ENCODE data around the gene PDLIM3. TPM values are rescaled to one million over a fixed set of nuclear protein-coding genes. Genes with fewer than 3 reads are reported as not detected.
"Not testable (repeated sequence)": the region's sequence is repeated elsewhere in the genome, so short reads cannot be mapped to it uniquely, and the experiment has no call there.

Gene PDLIM3
- total RNA-seq, 2 donors from 2014 or later, result 1.5 to 7.4 TPM

- Mint-ChIP-seq H3K36me3 (ENCODE audit: insufficient read depth in 2 of 2) (no peaks in the 10 kb centered on the region), H3K27ac (no peak overlapping the region), H3K4me1 (ENCODE audit: low read depth) (no peaks in the 10 kb centered on the region), H3K27me3 (ENCODE audit: low read depth) (peaks cover 15% of the 10 kb centered on the region), H3K4me3 (no peak overlapping the region), H3K9me3 (no peaks in the 10 kb centered on the region)
- ATAC-seq (replicated peaks in 1 of 2) (no peak), DNase-seq (no peak)
Measured at GRCh38 chr4:185542626-185543315, 7.5 kb upstream of the PDLIM3 start.

DNA sequence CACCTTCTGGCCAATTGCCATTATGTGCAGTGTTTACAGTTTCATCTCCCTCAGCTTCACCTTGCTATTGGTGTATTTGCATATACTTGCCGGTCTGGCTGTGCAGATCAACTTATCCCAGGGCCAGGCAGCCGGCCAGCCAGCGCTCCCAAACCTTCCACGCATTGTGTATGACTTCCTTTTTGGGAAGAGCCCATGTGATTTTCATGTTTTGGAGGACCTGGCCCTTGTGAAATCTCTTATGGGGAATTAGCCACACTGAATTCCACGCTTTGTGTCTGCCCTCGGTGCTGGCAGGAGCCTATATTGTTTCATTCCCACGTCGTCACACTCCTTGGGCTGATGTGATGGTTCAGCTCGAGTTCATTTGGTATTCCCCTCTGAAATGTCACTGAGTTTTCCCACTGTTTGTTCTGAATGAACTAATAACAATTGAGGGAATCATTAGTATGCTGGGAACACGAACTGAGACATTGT lies 6.0 kb upstream of the PDLIM3 start:
- DNase-seq (no peak), ATAC-seq (replicated peaks in 1 of 2) (no peak)
- Mint-ChIP-seq H3K36me3 (ENCODE audit: insufficient read depth in 2 of 2) (no peaks in the 10 kb centered on the region), H3K9me3 (no peaks in the 10 kb centered on the region), H3K27ac (no peak overlapping the region), H3K4me3 (no peak overlapping the region), H3K4me1 (ENCODE audit: low read depth) (no peaks in the 10 kb centered on the region), H3K27me3 (ENCODE audit: low read depth) (peaks cover 15% of the 10 kb centered on the region)

DNA sequence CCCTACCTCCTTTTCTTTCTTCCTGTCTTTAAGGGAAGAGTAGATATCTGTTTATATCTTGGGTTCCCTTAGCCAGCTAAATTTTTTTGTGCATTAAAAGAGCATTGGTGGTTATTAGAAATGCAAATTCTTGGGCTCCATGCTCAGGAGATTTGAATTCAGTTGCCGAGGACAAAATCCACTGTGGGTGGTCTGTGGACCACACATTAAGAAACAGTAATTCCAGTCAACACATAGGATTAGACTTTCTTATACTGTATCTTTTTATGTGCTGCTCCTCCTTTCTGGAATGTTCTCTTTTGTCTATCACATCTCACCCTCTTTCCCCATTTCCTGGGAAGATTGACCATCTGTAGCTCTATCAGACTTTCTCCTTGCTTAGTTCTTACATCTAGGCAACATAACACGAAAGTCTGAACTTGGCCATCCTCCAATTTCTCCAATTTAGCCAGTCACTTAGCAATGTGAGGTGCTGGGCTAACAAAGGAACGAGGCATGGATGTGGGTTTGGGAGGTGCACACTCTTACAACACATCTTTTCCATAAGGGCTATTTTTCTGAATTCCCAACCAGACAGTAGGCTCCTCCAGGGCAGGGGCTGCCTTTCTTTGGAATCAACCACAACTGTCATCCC lies 5.3 kb upstream of the PDLIM3 start:
- no peaks in the 10 kb centered on the region for H3K4me1 Mint-ChIP-seq (ENCODE audit: low read depth)
- H3K36me3 Mint-ChIP-seq (ENCODE audit: insufficient read depth in 2 of 2), result no peaks in the 10 kb centered on the region
- ATAC-seq (replicated peaks in 1 of 2), result no peak
- peaks cover 20% of the 10 kb centered on the region for H3K27me3 Mint-ChIP-seq (ENCODE audit: low read depth)
- H3K4me3 Mint-ChIP-seq, result no peak overlapping the region
- H3K27ac Mint-ChIP-seq, result no peak overlapping the region
- DNase-seq, result no peak
- H3K9me3 Mint-ChIP-seq, result no peaks in the 10 kb centered on the region

GRCh38 chr4:185540040-185540439 lies 4.7 kb upstream of the PDLIM3 start:
- Mint-ChIP-seq H3K4me1 (ENCODE audit: low read depth) (no peaks in the 10 kb centered on the region), H3K36me3 (ENCODE audit: insufficient read depth in 2 of 2) (no peaks in the 10 kb centered on the region), H3K27ac (no peak overlapping the region), H3K9me3 (no peaks in the 10 kb centered on the region), H3K27me3 (ENCODE audit: low read depth) (peaks cover 20% of the 10 kb centered on the region), H3K4me3 (no peak overlapping the region)
- DNase-seq (no peak), ATAC-seq (replicated peaks in 1 of 2) (no peak)

GRCh38 chr4:185538806-185539205 lies 3.5 kb upstream of the PDLIM3 start:
- peaks cover 4% of the 10 kb centered on the region for H3K4me1 Mint-ChIP-seq (ENCODE audit: low read depth)
- no peaks in the 10 kb centered on the region for H3K36me3 Mint-ChIP-seq (ENCODE audit: insufficient read depth in 2 of 2)
- peaks cover 30% of the 10 kb centered on the region for H3K27me3 Mint-ChIP-seq (ENCODE audit: low read depth)
- ATAC-seq (replicated peaks in 1 of 2), result no peak
- no peak for DNase-seq
- H3K27ac Mint-ChIP-seq, result no peak overlapping the region
- H3K4me3 Mint-ChIP-seq, result no peak overlapping the region
- H3K9me3 Mint-ChIP-seq, result no peaks in the 10 kb centered on the region

DNA sequence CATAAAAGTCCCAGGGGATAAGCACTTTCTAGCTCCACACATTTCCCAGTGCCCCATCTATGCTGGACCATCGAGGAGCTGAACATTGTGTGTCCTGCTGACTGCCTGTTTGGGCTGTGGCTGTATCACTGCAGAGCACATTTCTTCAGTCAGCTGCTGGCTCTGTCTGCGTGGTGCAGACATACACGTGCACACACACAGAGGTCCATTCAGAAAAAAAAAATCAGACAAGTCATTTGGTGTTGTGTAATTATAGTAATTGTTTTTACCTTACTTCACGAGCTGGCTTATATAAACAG lies 1.1 kb upstream of the PDLIM3 start:
- Mint-ChIP-seq H3K36me3 (ENCODE audit: insufficient read depth in 2 of 2) (no peaks in the 10 kb centered on the region), H3K9me3 (no peaks in the 10 kb centered on the region), H3K4me1 (ENCODE audit: low read depth) (peaks cover 4% of the 10 kb centered on the region), H3K27me3 (ENCODE audit: low read depth) (peaks cover 33% of the 10 kb centered on the region), H3K27ac (no peak overlapping the region), H3K4me3 (peak overlapping the region in 1 of 2 donors; percentile 14)
- ATAC-seq (replicated peaks in 1 of 2) (no peak), DNase-seq (no peak)

DNA sequence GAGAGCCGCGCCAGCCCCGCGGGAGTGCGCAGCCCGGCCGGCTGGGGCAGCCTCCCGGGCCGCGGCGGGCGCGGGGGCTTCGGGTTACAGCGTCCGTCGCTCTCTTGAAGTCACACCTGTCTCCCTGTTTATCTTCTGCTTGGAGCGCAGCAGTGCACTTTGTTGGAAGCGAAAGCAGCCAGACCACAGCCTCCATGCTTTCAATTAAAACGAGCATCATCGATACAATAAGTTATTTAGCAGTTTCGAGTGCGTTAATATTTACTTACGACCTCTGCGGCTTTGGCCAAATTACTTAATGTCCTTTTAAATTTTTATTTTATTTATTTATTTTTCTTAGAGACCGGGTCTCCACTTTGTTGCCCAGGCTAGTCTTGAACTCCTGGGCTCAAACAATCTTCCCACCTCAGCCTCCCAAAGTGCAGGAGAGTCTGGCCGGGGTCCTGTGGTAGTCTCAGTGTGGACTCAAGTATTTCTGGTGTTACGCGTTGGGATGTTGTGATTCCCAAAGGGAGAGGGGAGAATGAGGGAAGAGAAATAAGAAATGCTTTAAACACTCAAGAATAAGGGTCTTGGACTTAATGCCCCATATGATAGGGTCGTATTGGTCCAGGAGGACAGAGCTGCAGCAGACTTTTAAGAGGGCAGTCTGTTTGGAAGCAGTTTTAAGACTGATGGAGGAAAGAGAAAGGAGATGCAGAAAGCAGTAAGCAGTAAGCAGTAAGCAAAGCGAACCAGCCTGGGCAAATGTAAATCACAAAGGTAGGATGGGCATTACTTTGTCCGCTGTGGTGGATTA lies 504 bp upstream of the PDLIM3 start:
- Mint-ChIP-seq H3K9me3 (no peaks in the 10 kb centered on the region), H3K27ac (no peak overlapping the region), H3K4me3 (peak overlapping the region; percentile 62 to 64), H3K27me3 (ENCODE audit: low read depth) (peaks cover 33% of the 10 kb centered on the region), H3K36me3 (ENCODE audit: insufficient read depth in 2 of 2) (no peaks in the 10 kb centered on the region), H3K4me1 (ENCODE audit: low read depth) (peaks cover 4% of the 10 kb centered on the region)
- ATAC-seq (replicated peaks in 1 of 2), result no peak
- DNase-seq, result no peak

DNA sequence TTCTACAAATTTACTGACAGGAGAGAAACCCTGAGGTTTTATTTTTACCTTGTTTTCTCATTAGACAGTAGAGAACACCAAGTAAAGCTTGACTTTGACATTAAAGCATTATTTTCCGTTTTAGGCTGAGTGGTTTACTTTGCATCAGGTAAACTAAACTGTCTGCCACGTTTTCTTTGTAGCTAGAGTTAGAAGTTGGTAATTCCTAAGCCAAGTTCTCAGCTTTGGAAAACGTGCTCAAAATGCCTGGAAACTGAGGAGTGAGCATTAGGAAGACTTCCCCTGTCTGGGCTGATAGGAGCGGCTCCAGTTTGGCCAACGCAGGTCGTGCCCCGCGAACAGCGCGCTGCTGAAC lies 819 bp downstream of the PDLIM3 start:
- H3K27me3 Mint-ChIP-seq (ENCODE audit: low read depth), result peaks cover 45% of the 10 kb centered on the region
- ATAC-seq (replicated peaks in 1 of 2) (peak in 1 of 2 donors; percentile 9), DNase-seq (no peak)
- H3K9me3 Mint-ChIP-seq, result no peaks in the 10 kb centered on the region
- H3K4me1 Mint-ChIP-seq (ENCODE audit: low read depth), result peaks cover 4% of the 10 kb centered on the region
- no peak overlapping the region for H3K27ac Mint-ChIP-seq
- H3K36me3 Mint-ChIP-seq (ENCODE audit: insufficient read depth in 2 of 2), result no peaks in the 10 kb centered on the region
- H3K4me3 Mint-ChIP-seq, result peak overlapping the region; percentile 71 to 82

- no peak for ATAC-seq (replicated peaks in 1 of 2)
- H3K4me1 Mint-ChIP-seq (ENCODE audit: low read depth), result peaks cover 4% of the 10 kb centered on the region
- no peaks in the 10 kb centered on the region for H3K9me3 Mint-ChIP-seq
- H3K4me3 Mint-ChIP-seq, result no peak overlapping the region
- DNase-seq, result no peak
- no peaks in the 10 kb centered on the region for H3K36me3 Mint-ChIP-seq (ENCODE audit: insufficient read depth in 2 of 2)
- H3K27me3 Mint-ChIP-seq (ENCODE audit: low read depth), result peaks cover 45% of the 10 kb centered on the region
- no peak overlapping the region for H3K27ac Mint-ChIP-seq
Measured at GRCh38 chr4:185532795-185533324, 2.4 kb downstream of the PDLIM3 start.

GRCh38 chr4:185532293-185532692 lies 3.0 kb downstream of the PDLIM3 start:
- no peaks in the 10 kb centered on the region for H3K9me3 Mint-ChIP-seq
- DNase-seq (no peak), ATAC-seq (replicated peaks in 1 of 2) (no peak)
- H3K4me3 Mint-ChIP-seq, result no peak overlapping the region
- no peak overlapping the region for H3K27ac Mint-ChIP-seq
- H3K4me1 Mint-ChIP-seq (ENCODE audit: low read depth), result peaks cover 4% of the 10 kb centered on the region
- no peaks in the 10 kb centered on the region for H3K36me3 Mint-ChIP-seq (ENCODE audit: insufficient read depth in 2 of 2)
- H3K27me3 Mint-ChIP-seq (ENCODE audit: low read depth), result peaks cover 45% of the 10 kb centered on the region

DNA sequence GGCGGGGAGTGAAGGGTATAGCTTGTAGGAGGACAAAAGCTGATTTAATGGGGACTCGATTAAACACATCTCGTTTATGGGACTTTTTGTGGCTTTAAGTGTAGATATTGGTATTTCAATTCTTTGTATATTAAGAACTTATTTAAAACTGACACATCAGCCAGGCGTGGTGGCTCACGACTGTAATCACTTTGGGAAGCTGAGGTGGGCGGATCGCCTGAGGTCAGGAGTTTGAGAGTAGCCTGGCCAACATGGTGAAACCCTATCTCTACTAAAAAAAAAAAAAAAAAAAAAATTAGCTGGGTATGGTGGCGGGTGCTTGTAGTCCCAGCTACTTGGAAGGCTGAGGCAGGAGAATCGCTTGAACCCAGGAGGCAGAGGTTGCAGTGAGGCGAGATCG lies 3.7 kb downstream of the PDLIM3 start:
- ATAC-seq (replicated peaks in 1 of 2); H3K36me3 Mint-ChIP-seq (ENCODE audit: insufficient read depth in 2 of 2); DNase-seq; H3K9me3 Mint-ChIP-seq; H3K27ac Mint-ChIP-seq; H3K4me3 Mint-ChIP-seq; H3K4me1 Mint-ChIP-seq (ENCODE audit: low read depth): not testable (repeated sequence)
- H3K27me3 Mint-ChIP-seq (ENCODE audit: low read depth), result peaks cover 51% of the 10 kb centered on the region

DNA sequence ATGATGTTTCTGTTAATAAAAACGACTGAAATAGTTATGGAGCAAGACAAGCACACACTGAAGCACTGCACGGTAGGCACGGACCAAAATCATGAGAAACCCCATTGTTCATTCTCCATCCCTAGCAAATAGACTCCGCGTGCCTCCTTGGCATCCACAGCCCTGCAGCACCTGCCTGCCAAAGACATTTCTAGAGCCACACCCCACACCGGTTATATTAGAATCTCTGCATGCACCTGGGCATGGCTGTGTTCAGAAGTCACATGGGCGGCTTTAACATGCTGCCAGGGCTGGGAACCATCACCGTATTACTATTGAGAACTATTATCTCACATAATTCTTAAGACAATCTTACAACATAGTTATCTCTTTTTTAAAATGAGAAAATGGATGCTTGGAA lies 5.9 kb downstream of the PDLIM3 start:
- no peak for DNase-seq
- Mint-ChIP-seq H3K4me1 (ENCODE audit: low read depth) (peaks cover under 1% of the 10 kb centered on the region), H3K27me3 (ENCODE audit: low read depth) (peaks cover 44% of the 10 kb centered on the region), H3K4me3 (no peak overlapping the region), H3K9me3 (peaks cover 3% of the 10 kb centered on the region in 2 donors), H3K36me3 (ENCODE audit: insufficient read depth in 2 of 2) (peaks cover 3% of the 10 kb centered on the region in 2 donors), H3K27ac (no peak overlapping the region)
- ATAC-seq (replicated peaks in 1 of 2), result no peak
